Activated CD4-positive, alpha-beta T cell treated with anti-CD3 and anti-CD28 coated beads, Interleukin-2, amount 50 U/mL, for 48 hours (primary cell): Measurements from ENCODE around the gene NFIA.
"Not testable (repeated sequence)": the region's sequence is repeated elsewhere in the genome, so short reads cannot be mapped to it uniquely, and the experiment has no call there.

ENCODE experiments used
- DNase-seq, 2 experiments: peaks; one replicate each; pipeline ENCODE4 v3.0.0-alpha.2; 2020

Gene NFIA

GRCh38 chr1:61061601-61062000, 20.8 kb upstream of the NFIA start:
- not testable (repeated sequence) for DNase-seq

GRCh38 chr1:61064673-61065072, 17.7 kb upstream of the NFIA start:
- DNase-seq = no peak

GRCh38 chr1:61067446-61068019, 14.8 kb upstream of the NFIA start:
- no peak for DNase-seq

GRCh38 chr1:61070054-61070453, 12.3 kb upstream of the NFIA start:
- no peak for DNase-seq

GRCh38 chr1:61071205-61072130, 10.9 kb upstream of the NFIA start:
- DNase-seq = no peak

GRCh38 chr1:61073871-61074270, 8.5 kb upstream of the NFIA start:
- DNase-seq = no peak

GRCh38 chr1:61075833-61076232, 6.5 kb upstream of the NFIA start:
- not testable (repeated sequence) for DNase-seq

- peak; percentile 73 to 79 for DNase-seq
These were observed 5.4 kb upstream of the NFIA start for GRCh38 chr1:61076728-61077675.

GRCh38 chr1:61077676-61078541, 4.5 kb upstream of the NFIA start:
- DNase-seq = peak; percentile 90 to 93

GRCh38 chr1:61078618-61079295, 3.6 kb upstream of the NFIA start:
- DNase-seq = no peak

GRCh38 chr1:61079296-61079897, 3.0 kb upstream of the NFIA start:
- no peak for DNase-seq

- peak; percentile 13 to 25 for DNase-seq
These were observed 2.4 kb upstream of the NFIA start for GRCh38 chr1:61079898-61080336.

- DNase-seq = no peak
These were observed 1.8 kb upstream of the NFIA start for GRCh38 chr1:61080413-61081143.

- DNase-seq = no peak
These were observed 1.1 kb upstream of the NFIA start for GRCh38 chr1:61081144-61081685.

- DNase-seq = peak; percentile 66 to 76
These were observed 563 bp upstream of the NFIA start for GRCh38 chr1:61081686-61082310.

- peak; percentile 15 to 19 for DNase-seq
These were observed 849 bp downstream of the NFIA start for GRCh38 chr1:61083013-61083806.

- no peak for DNase-seq
These were observed 1.6 kb downstream of the NFIA start for GRCh38 chr1:61083807-61084440.

GRCh38 chr1:61084491-61085031, 2.2 kb downstream of the NFIA start:
- no peak for DNase-seq
